Upper lobe of left lung (tissue), 4 donors: Measurements from ENCODE around the gene MGLL.

Experiments
- CTCF ChIP-seq, 6 experiments: fragments of 450-650 bp in 4 of 6; fragments of 200-600 bp in 2 of 6; sonication (generic) in 2 of 6; IDR thresholded peaks; one replicate each; pipeline ENCODE4 v1.5.1; 2016 to 2019; ENCODE audit warnings: antibody characterized with exemption in 6 of 6
- EP300 ChIP-seq, 4 donors: sonication (generic); formaldehyde crosslinking; IDR thresholded peaks; one replicate each; pipeline ENCODE4 v1.5.1; 2017; ENCODE audit warnings: antibody characterized with exemption in 4 of 4, control low read depth in 2 of 4
- POLR2A ChIP-seq, 4 donors: fragments of 450-650 bp; IDR thresholded peaks; one replicate each; pipeline ENCODE4 v1.5.1; 2016 to 2017; ENCODE audit warnings: antibody characterized with exemption in 4 of 4, mild to moderate bottlenecking in 2 of 4
- POLR2AphosphoS5 ChIP-seq, 2 donors: sonication (generic); formaldehyde crosslinking; IDR thresholded peaks; one replicate each; pipeline ENCODE4 v1.5.1; 2017; ENCODE audit warnings: antibody characterized with exemption in 2 of 2

- TF ChIP-seq CTCF (IDR thresholded peaks at IDR 0.05) (no peak), POLR2A (IDR thresholded peaks at IDR 0.05) (no peak), POLR2AphosphoS5 (IDR thresholded peaks at IDR 0.05) (no peak), EP300 (IDR thresholded peaks at IDR 0.05) (no peak)
Observed at GRCh38 chr3:127747066-127747465, 75.2 kb downstream of the MGLL start.
